Measurements from ENCODE around the gene SEC61B.

DNA sequence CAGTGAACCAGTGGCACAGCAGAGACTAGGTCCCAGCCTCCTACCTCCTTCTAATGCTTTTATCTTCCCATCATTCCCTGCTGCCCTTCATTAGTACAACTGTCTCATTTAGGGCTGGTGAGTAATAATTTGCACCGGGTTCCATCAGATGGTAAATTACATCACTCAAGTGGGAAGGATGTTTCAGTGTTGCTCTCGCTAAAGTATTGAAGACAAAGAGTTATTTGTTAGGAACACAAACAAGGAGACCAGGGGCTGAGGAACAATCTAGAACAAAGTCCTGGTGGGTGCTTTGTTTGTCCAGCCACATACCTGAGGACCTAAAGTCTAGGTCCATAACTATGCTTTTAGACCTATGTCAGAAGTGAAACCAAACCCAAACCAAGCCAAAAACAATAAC is 52.4 kb downstream of the SEC61B start:
- TF ChIP-seq POLR2AphosphoS5 (IDR thresholded peaks at IDR 0.05; ENCODE audit: low read depth) (no peak), CREB1 (CRISPR knock-in tag; IDR thresholded peaks at IDR 0.05; ENCODE audit: low read depth) (no peak), ZNF331 (CRISPR knock-in tag; IDR thresholded peaks at IDR 0.05; ENCODE audit: low read depth) (no peak), EZH2 (IDR thresholded peaks at IDR 0.05; ENCODE audit: low read depth, unreplicated experiment) (no peak)
- TF ChIP-seq, protein P1, sequence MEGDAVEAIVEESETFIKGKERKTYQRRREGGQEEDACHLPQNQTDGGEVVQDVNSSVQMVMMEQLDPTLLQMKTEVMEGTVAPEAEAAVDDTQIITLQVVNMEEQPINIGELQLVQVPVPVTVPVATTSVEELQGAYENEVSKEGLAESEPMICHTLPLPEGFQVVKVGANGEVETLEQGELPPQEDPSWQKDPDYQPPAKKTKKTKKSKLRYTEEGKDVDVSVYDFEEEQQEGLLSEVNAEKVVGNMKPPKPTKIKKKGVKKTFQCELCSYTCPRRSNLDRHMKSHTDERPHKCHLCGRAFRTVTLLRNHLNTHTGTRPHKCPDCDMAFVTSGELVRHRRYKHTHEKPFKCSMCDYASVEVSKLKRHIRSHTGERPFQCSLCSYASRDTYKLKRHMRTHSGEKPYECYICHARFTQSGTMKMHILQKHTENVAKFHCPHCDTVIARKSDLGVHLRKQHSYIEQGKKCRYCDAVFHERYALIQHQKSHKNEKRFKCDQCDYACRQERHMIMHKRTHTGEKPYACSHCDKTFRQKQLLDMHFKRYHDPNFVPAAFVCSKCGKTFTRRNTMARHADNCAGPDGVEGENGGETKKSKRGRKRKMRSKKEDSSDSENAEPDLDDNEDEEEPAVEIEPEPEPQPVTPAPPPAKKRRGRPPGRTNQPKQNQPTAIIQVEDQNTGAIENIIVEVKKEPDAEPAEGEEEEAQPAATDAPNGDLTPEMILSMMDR (conservative IDR thresholded peaks at IDR 0.05; ENCODE audit: low read depth in 2 of 2) = no peak
